A673 (cell line): ENCODE results near the gene MKRN1.

Experiments
- EZH2 ChIP-seq: fragments of 200-600 bp; sonication (generic); IDR thresholded peaks from 2 replicates; pipeline ENCODE4 v1.6.1; 2017; ENCODE audit warnings: borderline replicate concordance, low read depth, mild to moderate bottlenecking, mixed read lengths, antibody characterized with exemption, low read length; ENCODE audit not compliant: poor library complexity, severe bottlenecking
- TF ChIP-seq, protein P1 (sequence below): fragments of 300-800, 200-600 bp; sonication (generic); conservative IDR thresholded peaks from 2 replicates; pipeline ENCODE4 v1.5.1; 2017; ENCODE audit warnings: low read depth, mild to moderate bottlenecking, antibody characterized with exemption, low read length, moderate library complexity, mixed read lengths

DNA sequence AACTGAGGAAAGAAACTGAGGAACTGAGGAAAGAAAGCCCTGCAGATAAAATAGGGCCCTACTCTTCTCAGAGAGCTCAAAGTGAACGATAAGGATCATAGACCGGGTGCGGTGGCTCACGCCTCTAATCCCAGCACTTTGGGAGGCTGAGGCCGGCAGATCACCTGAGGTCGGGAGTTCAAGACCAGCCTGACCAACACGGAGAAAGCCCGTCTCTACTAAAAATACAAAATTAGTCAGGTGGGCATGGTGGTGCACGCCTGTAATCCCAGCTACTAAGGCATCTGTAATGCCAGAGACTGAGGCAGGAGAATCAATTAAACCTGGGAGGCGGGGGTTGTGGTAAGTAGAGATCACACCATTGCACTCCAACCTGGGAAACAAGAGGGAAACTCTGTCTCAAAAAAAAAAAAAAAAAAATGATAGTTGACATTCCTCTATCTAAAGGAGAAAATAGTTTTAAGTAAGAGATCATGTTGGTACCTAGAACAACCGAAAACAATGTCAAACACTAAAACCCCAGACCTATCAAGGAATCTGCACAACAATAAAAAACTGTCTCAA lies 2.5 kb downstream of the MKRN1 start:
- TF ChIP-seq, protein P1, sequence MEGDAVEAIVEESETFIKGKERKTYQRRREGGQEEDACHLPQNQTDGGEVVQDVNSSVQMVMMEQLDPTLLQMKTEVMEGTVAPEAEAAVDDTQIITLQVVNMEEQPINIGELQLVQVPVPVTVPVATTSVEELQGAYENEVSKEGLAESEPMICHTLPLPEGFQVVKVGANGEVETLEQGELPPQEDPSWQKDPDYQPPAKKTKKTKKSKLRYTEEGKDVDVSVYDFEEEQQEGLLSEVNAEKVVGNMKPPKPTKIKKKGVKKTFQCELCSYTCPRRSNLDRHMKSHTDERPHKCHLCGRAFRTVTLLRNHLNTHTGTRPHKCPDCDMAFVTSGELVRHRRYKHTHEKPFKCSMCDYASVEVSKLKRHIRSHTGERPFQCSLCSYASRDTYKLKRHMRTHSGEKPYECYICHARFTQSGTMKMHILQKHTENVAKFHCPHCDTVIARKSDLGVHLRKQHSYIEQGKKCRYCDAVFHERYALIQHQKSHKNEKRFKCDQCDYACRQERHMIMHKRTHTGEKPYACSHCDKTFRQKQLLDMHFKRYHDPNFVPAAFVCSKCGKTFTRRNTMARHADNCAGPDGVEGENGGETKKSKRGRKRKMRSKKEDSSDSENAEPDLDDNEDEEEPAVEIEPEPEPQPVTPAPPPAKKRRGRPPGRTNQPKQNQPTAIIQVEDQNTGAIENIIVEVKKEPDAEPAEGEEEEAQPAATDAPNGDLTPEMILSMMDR: no peak
- no peak for TF ChIP-seq EZH2
